ENCODE measurements around the gene ADPRHL1.
"Not testable (repeated sequence)": the region's sequence is repeated elsewhere in the genome, so short reads cannot be mapped to it uniquely, and the experiment has no call there.

DNA sequence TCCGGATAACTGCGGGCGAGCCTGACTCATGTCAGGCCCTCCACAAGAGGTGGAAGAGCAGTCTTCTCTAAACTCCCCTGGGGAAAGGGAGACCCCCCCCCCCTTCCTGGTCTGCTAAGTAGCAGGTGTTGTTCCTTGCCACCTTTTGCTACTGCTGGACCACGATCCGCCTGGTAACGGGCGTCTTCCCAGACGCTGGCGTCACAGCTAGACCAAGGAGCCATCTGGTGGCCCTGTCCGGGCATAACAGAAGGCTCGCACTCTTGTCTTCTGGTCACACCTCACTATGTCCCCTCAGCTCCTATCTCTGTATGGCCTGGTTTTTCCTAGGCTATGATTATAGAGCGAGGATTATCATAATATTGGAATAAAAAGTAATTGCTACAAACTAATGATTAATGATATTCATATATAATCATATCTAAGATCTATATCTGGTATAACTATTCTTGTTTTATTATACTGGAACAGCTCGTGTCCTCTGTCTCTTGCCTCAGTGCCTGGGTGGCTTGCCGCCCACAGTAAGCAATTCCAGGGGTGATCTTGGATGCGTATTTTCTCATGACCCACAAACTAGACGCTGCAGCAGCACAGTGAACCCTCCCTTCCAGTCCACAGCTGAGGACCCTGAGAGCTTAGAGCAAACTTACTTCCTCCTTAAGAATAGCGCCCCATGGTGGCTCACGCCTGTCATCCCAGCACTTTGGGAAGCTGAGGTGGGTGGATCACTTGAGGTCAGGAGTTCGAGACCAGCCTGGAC lies 2.2 kb downstream of the ADPRHL1 start:
- TF ChIP-seq RAD21 (IDR thresholded peaks at IDR 0.05; ENCODE audit: low read depth): peak; percentile 54
- not testable (repeated sequence) for TF ChIP-seq EP300 (IDR thresholded peaks at IDR 0.05; ENCODE audit: borderline replicate concordance); FOXM1 (IDR thresholded peaks at IDR 0.05; ENCODE audit: borderline replicate concordance, low read depth); TCF12 (IDR thresholded peaks at IDR 0.05; ENCODE audit: low read depth); TEAD4 (IDR thresholded peaks at IDR 0.05); ZBTB7A (IDR thresholded peaks at IDR 0.05; ENCODE audit: low read depth); CREB1 (IDR thresholded peaks at IDR 0.05; ENCODE audit: low read depth); TAF1 (IDR thresholded peaks at IDR 0.05; ENCODE audit: low read depth); YY1 (IDR thresholded peaks at IDR 0.05; ENCODE audit: low read depth); NFIC (IDR thresholded peaks at IDR 0.05)
- TF ChIP-seq, protein P1, sequence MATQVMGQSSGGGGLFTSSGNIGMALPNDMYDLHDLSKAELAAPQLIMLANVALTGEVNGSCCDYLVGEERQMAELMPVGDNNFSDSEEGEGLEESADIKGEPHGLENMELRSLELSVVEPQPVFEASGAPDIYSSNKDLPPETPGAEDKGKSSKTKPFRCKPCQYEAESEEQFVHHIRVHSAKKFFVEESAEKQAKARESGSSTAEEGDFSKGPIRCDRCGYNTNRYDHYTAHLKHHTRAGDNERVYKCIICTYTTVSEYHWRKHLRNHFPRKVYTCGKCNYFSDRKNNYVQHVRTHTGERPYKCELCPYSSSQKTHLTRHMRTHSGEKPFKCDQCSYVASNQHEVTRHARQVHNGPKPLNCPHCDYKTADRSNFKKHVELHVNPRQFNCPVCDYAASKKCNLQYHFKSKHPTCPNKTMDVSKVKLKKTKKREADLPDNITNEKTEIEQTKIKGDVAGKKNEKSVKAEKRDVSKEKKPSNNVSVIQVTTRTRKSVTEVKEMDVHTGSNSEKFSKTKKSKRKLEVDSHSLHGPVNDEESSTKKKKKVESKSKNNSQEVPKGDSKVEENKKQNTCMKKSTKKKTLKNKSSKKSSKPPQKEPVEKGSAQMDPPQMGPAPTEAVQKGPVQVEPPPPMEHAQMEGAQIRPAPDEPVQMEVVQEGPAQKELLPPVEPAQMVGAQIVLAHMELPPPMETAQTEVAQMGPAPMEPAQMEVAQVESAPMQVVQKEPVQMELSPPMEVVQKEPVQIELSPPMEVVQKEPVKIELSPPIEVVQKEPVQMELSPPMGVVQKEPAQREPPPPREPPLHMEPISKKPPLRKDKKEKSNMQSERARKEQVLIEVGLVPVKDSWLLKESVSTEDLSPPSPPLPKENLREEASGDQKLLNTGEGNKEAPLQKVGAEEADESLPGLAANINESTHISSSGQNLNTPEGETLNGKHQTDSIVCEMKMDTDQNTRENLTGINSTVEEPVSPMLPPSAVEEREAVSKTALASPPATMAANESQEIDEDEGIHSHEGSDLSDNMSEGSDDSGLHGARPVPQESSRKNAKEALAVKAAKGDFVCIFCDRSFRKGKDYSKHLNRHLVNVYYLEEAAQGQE (IDR thresholded peaks at IDR 0.05; ENCODE audit: low read depth): not testable (repeated sequence)
